Breast epithelium (tissue), 3 donors: ENCODE results near the gene MYCL.
A peak's percentile ranks its signal among the peaks of the same experiment; 100 is the strongest.

ENCODE experiments used
- CTCF ChIP-seq, 3 donors: fragments of 450-650 bp; IDR thresholded peaks; one replicate each; pipeline ENCODE4 v1.5.1; 2016 to 2017; ENCODE audit warnings: antibody characterized with exemption in 3 of 3, mild to moderate bottlenecking in 3 of 3, moderate library complexity in 3 of 3
- POLR2A ChIP-seq: fragments of 450-650 bp; IDR thresholded peaks from one replicate; pipeline ENCODE4 v1.6.1; 2016; ENCODE audit warnings: antibody characterized with exemption, mild to moderate bottlenecking, moderate library complexity

- TF ChIP-seq CTCF (IDR thresholded peaks at IDR 0.05): peak; percentile 44 to 84 (median 72)
- TF ChIP-seq POLR2A: no peak
Observed at GRCh38 chr1:39901714-39902459, at the start of gene MYCL.
